ENCODE measurements around the gene AGMO.

AGMO gene

GRCh38 chr7:15489383-15489782 is 72.4 kb downstream of the AGMO start:
- WGBS, 2 donors (ENCODE audit: extremely low coverage in 2 of 2, insufficient read length in 2 of 2, insufficient replicate concordance in 1 of 2): no CpG with 5 or more reads among the region's 4 CpGs
- Histone ChIP-seq H4K8ac (ENCODE audit: low read depth, low read length) (no peak overlapping the region), H3K9ac (ENCODE audit: low read depth, low read length, poor library complexity) (no peak overlapping the region), H2AK5ac (ENCODE audit: low read depth, low read length) (no peak overlapping the region), H3K4ac (ENCODE audit: low read length) (no peak overlapping the region), H3K4me2 (ENCODE audit: insufficient read depth, low read length, poor library complexity, severe bottlenecking) (no peak overlapping the region), H3K4me1 (ENCODE audit: control insufficient read depth in 2 of 2, insufficient read depth in 1 of 2, low read depth in 1 of 2, low read length in 2 of 2) (no peaks in the 10 kb centered on the region), H3K4me3 (ENCODE audit: low read length in 2 of 2) (no peak overlapping the region), H4K91ac (ENCODE audit: low read depth, low read length, poor library complexity) (no peak overlapping the region), H2BK15ac (ENCODE audit: low read length) (no peak overlapping the region), H3K36me3 (replicated peaks in 1 of 2; ENCODE audit: control insufficient read depth in 2 of 2, insufficient read depth in 2 of 2, low read length in 2 of 2) (no peaks in the 10 kb centered on the region), H3K79me1 (ENCODE audit: low read depth, low read length) (no peaks in the 10 kb centered on the region), H2BK120ac (ENCODE audit: low read depth, low read length) (no peak overlapping the region), H3K14ac (ENCODE audit: low read length) (no peak overlapping the region), H3K23ac (ENCODE audit: low read depth, low read length, poor library complexity) (no peak overlapping the region), H3K27ac (replicated peaks; ENCODE audit: low read length) (no peak overlapping the region), H3K27me3 (ENCODE audit: control insufficient read depth in 3 of 3, insufficient read depth in 3 of 3, low read depth in 1 of 3, low read length in 3 of 3) (no peaks in the 10 kb centered on the region), H2AFZ (ENCODE audit: low read length) (no peak overlapping the region), H3K9me3 (replicated peaks in 1 of 2; ENCODE audit: control insufficient read depth in 2 of 2, insufficient read depth in 1 of 2, low read depth in 1 of 2, low read length in 2 of 2) (no peaks in the 10 kb centered on the region), H3K18ac (ENCODE audit: low read length) (no peak overlapping the region), H2BK5ac (ENCODE audit: low read length) (no peak overlapping the region), H2BK12ac (ENCODE audit: low read length) (no peak overlapping the region)
- no peak for DNase-seq (ENCODE audit: low spot score)

- Histone ChIP-seq H3K27me3 (ENCODE audit: control insufficient read depth in 3 of 3, insufficient read depth in 3 of 3, low read depth in 1 of 3, low read length in 3 of 3) (no peaks in the 10 kb centered on the region), H3K27ac (replicated peaks; ENCODE audit: low read length) (no peak overlapping the region), H2BK12ac (ENCODE audit: low read length) (no peak overlapping the region), H3K4me2 (ENCODE audit: insufficient read depth, low read length, poor library complexity, severe bottlenecking) (no peak overlapping the region), H2BK15ac (ENCODE audit: low read length) (no peak overlapping the region), H4K8ac (ENCODE audit: low read depth, low read length) (no peak overlapping the region), H3K4ac (ENCODE audit: low read length) (no peak overlapping the region), H2AFZ (ENCODE audit: low read length) (no peak overlapping the region), H2BK5ac (ENCODE audit: low read length) (no peak overlapping the region), H3K14ac (ENCODE audit: low read length) (no peak overlapping the region), H2AK5ac (ENCODE audit: low read depth, low read length) (no peak overlapping the region), H3K9me3 (replicated peaks in 1 of 2; ENCODE audit: control insufficient read depth in 2 of 2, insufficient read depth in 1 of 2, low read depth in 1 of 2, low read length in 2 of 2) (no peaks in the 10 kb centered on the region), H3K4me3 (ENCODE audit: low read length in 2 of 2) (no peak overlapping the region), H3K36me3 (replicated peaks in 1 of 2; ENCODE audit: control insufficient read depth in 2 of 2, insufficient read depth in 2 of 2, low read length in 2 of 2) (no peaks in the 10 kb centered on the region), H3K4me1 (ENCODE audit: control insufficient read depth in 2 of 2, insufficient read depth in 1 of 2, low read depth in 1 of 2, low read length in 2 of 2) (no peaks in the 10 kb centered on the region), H3K23ac (ENCODE audit: low read depth, low read length, poor library complexity) (no peak overlapping the region), H4K91ac (ENCODE audit: low read depth, low read length, poor library complexity) (no peak overlapping the region), H3K9ac (ENCODE audit: low read depth, low read length, poor library complexity) (no peak overlapping the region), H3K18ac (ENCODE audit: low read length) (no peak overlapping the region), H2BK120ac (ENCODE audit: low read depth, low read length) (no peak overlapping the region), H3K79me1 (ENCODE audit: low read depth, low read length) (no peaks in the 10 kb centered on the region)
- WGBS, 2 donors (ENCODE audit: extremely low coverage in 2 of 2, insufficient read length in 2 of 2, insufficient replicate concordance in 1 of 2): no CpG with 5 or more reads among the region's 2 CpGs
- DNase-seq (ENCODE audit: low spot score): no peak
Observed at GRCh38 chr7:15488401-15488800, 73.4 kb downstream of the AGMO start.

GRCh38 chr7:15487896-15488295 is 73.9 kb downstream of the AGMO start:
- Histone ChIP-seq H3K4me3 (ENCODE audit: low read length in 2 of 2) (no peak overlapping the region), H3K4ac (ENCODE audit: low read length) (no peak overlapping the region), H3K9me3 (replicated peaks in 1 of 2; ENCODE audit: control insufficient read depth in 2 of 2, insufficient read depth in 1 of 2, low read depth in 1 of 2, low read length in 2 of 2) (no peaks in the 10 kb centered on the region), H3K36me3 (replicated peaks in 1 of 2; ENCODE audit: control insufficient read depth in 2 of 2, insufficient read depth in 2 of 2, low read length in 2 of 2) (no peaks in the 10 kb centered on the region), H2AK5ac (ENCODE audit: low read depth, low read length) (no peak overlapping the region), H3K9ac (ENCODE audit: low read depth, low read length, poor library complexity) (no peak overlapping the region), H3K14ac (ENCODE audit: low read length) (no peak overlapping the region), H3K23ac (ENCODE audit: low read depth, low read length, poor library complexity) (no peak overlapping the region), H4K91ac (ENCODE audit: low read depth, low read length, poor library complexity) (no peak overlapping the region), H3K27me3 (ENCODE audit: control insufficient read depth in 3 of 3, insufficient read depth in 3 of 3, low read depth in 1 of 3, low read length in 3 of 3) (no peaks in the 10 kb centered on the region), H2BK15ac (ENCODE audit: low read length) (no peak overlapping the region), H3K4me2 (ENCODE audit: insufficient read depth, low read length, poor library complexity, severe bottlenecking) (no peak overlapping the region), H2AFZ (ENCODE audit: low read length) (no peak overlapping the region), H2BK120ac (ENCODE audit: low read depth, low read length) (no peak overlapping the region), H2BK12ac (ENCODE audit: low read length) (no peak overlapping the region), H2BK5ac (ENCODE audit: low read length) (no peak overlapping the region), H3K27ac (replicated peaks; ENCODE audit: low read length) (no peak overlapping the region), H4K8ac (ENCODE audit: low read depth, low read length) (no peak overlapping the region), H3K18ac (ENCODE audit: low read length) (no peak overlapping the region), H3K4me1 (ENCODE audit: control insufficient read depth in 2 of 2, insufficient read depth in 1 of 2, low read depth in 1 of 2, low read length in 2 of 2) (no peaks in the 10 kb centered on the region), H3K79me1 (ENCODE audit: low read depth, low read length) (no peaks in the 10 kb centered on the region)
- WGBS, 2 donors (ENCODE audit: extremely low coverage in 2 of 2, insufficient read length in 2 of 2, insufficient replicate concordance in 1 of 2): no CpG with 5 or more reads among the region's 1 CpG
- no peak for DNase-seq (ENCODE audit: low spot score)

GRCh38 chr7:15485998-15486397 is 75.8 kb downstream of the AGMO start:
- Histone ChIP-seq H3K23ac (ENCODE audit: low read depth, low read length, poor library complexity) (no peak overlapping the region), H3K4me3 (ENCODE audit: low read length in 2 of 2) (no peak overlapping the region), H3K9me3 (replicated peaks in 1 of 2; ENCODE audit: control insufficient read depth in 2 of 2, insufficient read depth in 1 of 2, low read depth in 1 of 2, low read length in 2 of 2) (no peaks in the 10 kb centered on the region), H2AFZ (ENCODE audit: low read length) (no peak overlapping the region), H3K4ac (ENCODE audit: low read length) (no peak overlapping the region), H3K14ac (ENCODE audit: low read length) (no peak overlapping the region), H4K91ac (ENCODE audit: low read depth, low read length, poor library complexity) (no peak overlapping the region), H4K8ac (ENCODE audit: low read depth, low read length) (no peak overlapping the region), H3K27me3 (ENCODE audit: control insufficient read depth in 3 of 3, insufficient read depth in 3 of 3, low read depth in 1 of 3, low read length in 3 of 3) (no peaks in the 10 kb centered on the region), H3K9ac (ENCODE audit: low read depth, low read length, poor library complexity) (no peak overlapping the region), H3K27ac (replicated peaks; ENCODE audit: low read length) (no peak overlapping the region), H3K4me2 (ENCODE audit: insufficient read depth, low read length, poor library complexity, severe bottlenecking) (no peak overlapping the region), H3K79me1 (ENCODE audit: low read depth, low read length) (no peaks in the 10 kb centered on the region), H3K4me1 (ENCODE audit: control insufficient read depth in 2 of 2, insufficient read depth in 1 of 2, low read depth in 1 of 2, low read length in 2 of 2) (no peaks in the 10 kb centered on the region), H3K18ac (ENCODE audit: low read length) (no peak overlapping the region), H2AK5ac (ENCODE audit: low read depth, low read length) (no peak overlapping the region), H2BK120ac (ENCODE audit: low read depth, low read length) (no peak overlapping the region), H2BK15ac (ENCODE audit: low read length) (no peak overlapping the region), H2BK5ac (ENCODE audit: low read length) (no peak overlapping the region), H3K36me3 (replicated peaks in 1 of 2; ENCODE audit: control insufficient read depth in 2 of 2, insufficient read depth in 2 of 2, low read length in 2 of 2) (no peaks in the 10 kb centered on the region), H2BK12ac (ENCODE audit: low read length) (no peak overlapping the region)
- no peak for DNase-seq (ENCODE audit: low spot score)
- no CpG with 5 or more reads among the region's 5 CpGs for WGBS, 2 donors (ENCODE audit: extremely low coverage in 2 of 2, insufficient read length in 2 of 2, insufficient replicate concordance in 1 of 2)
